Activated naive CD8-positive, alpha-beta T cell (primary cell): ENCODE results near the gene CCDC33.

Experiments
- H3K27ac Mint-ChIP-seq: one replicate; pipeline ENCODE4 v1.8.0; 2021; ENCODE audit warnings: mixed read lengths
- H3K27me3 Mint-ChIP-seq: one replicate; pipeline ENCODE4 v1.8.0; 2021; ENCODE audit warnings: mixed read lengths
- H3K36me3 Mint-ChIP-seq: one replicate; pipeline ENCODE4 v1.8.0; 2021; ENCODE audit warnings: mixed read lengths
- H3K4me1 Mint-ChIP-seq: one replicate; pipeline ENCODE4 v1.8.0; 2021; ENCODE audit warnings: low read depth, mixed read lengths
- H3K4me3 Mint-ChIP-seq: one replicate; pipeline ENCODE4 v1.8.0; 2021; ENCODE audit warnings: mild to moderate bottlenecking, mixed read lengths
- H3K9me3 Mint-ChIP-seq: one replicate; pipeline ENCODE4 v1.8.0; 2021; ENCODE audit warnings: low read depth, mixed read lengths

CCDC33 gene

GRCh38 chr15:74269362-74270035, 33.4 kb downstream of the CCDC33 start:
- Mint-ChIP-seq H3K36me3 (no peaks in the 10 kb centered on the region), H3K27me3 (peaks cover 12% of the 10 kb centered on the region), H3K4me3 (no peak overlapping the region), H3K9me3 (no peaks in the 10 kb centered on the region), H3K27ac (no peak overlapping the region), H3K4me1 (no peaks in the 10 kb centered on the region)

- Mint-ChIP-seq H3K36me3 (no peaks in the 10 kb centered on the region), H3K27ac (no peak overlapping the region), H3K9me3 (no peaks in the 10 kb centered on the region), H3K27me3 (peaks cover 10% of the 10 kb centered on the region), H3K4me1 (no peaks in the 10 kb centered on the region), H3K4me3 (no peak overlapping the region)
Measured at GRCh38 chr15:74270155-74270554, 34.0 kb downstream of the CCDC33 start.

GRCh38 chr15:74270854-74271520, 34.9 kb downstream of the CCDC33 start:
- no peaks in the 10 kb centered on the region for H3K9me3 Mint-ChIP-seq
- peaks cover 7% of the 10 kb centered on the region for H3K27me3 Mint-ChIP-seq
- no peak overlapping the region for H3K27ac Mint-ChIP-seq
- no peaks in the 10 kb centered on the region for H3K36me3 Mint-ChIP-seq
- no peaks in the 10 kb centered on the region for H3K4me1 Mint-ChIP-seq
- H3K4me3 Mint-ChIP-seq: no peak overlapping the region

- no peaks in the 10 kb centered on the region for H3K9me3 Mint-ChIP-seq
- H3K36me3 Mint-ChIP-seq: no peaks in the 10 kb centered on the region
- H3K4me3 Mint-ChIP-seq: no peak overlapping the region
- no peak overlapping the region for H3K27ac Mint-ChIP-seq
- peaks cover 7% of the 10 kb centered on the region for H3K27me3 Mint-ChIP-seq
- H3K4me1 Mint-ChIP-seq: no peaks in the 10 kb centered on the region
Measured at GRCh38 chr15:74272812-74273211, 36.7 kb downstream of the CCDC33 start.

GRCh38 chr15:74274470-74275038, 38.4 kb downstream of the CCDC33 start:
- no peak overlapping the region for H3K4me3 Mint-ChIP-seq
- no peaks in the 10 kb centered on the region for H3K36me3 Mint-ChIP-seq
- H3K27me3 Mint-ChIP-seq: peaks cover 2% of the 10 kb centered on the region

GRCh38 chr15:74275957-74276356, 39.8 kb downstream of the CCDC33 start:
- H3K27me3 Mint-ChIP-seq: no peaks in the 10 kb centered on the region
- no peak overlapping the region for H3K27ac Mint-ChIP-seq
- H3K9me3 Mint-ChIP-seq: no peaks in the 10 kb centered on the region
- H3K4me3 Mint-ChIP-seq: no peak overlapping the region
- H3K4me1 Mint-ChIP-seq: no peaks in the 10 kb centered on the region
- H3K36me3 Mint-ChIP-seq: no peaks in the 10 kb centered on the region

More at GRCh38 chr15:74274470-74275038, 38.4 kb downstream of the CCDC33 start:
- Mint-ChIP-seq H3K4me1 (no peaks in the 10 kb centered on the region), H3K27ac (no peak overlapping the region), H3K9me3 (no peaks in the 10 kb centered on the region)

- H3K36me3 Mint-ChIP-seq: no peaks in the 10 kb centered on the region
- no peaks in the 10 kb centered on the region for H3K9me3 Mint-ChIP-seq
- no peaks in the 10 kb centered on the region for H3K27me3 Mint-ChIP-seq
- no peaks in the 10 kb centered on the region for H3K4me1 Mint-ChIP-seq
- no peak overlapping the region for H3K4me3 Mint-ChIP-seq
- H3K27ac Mint-ChIP-seq: no peak overlapping the region
Measured at GRCh38 chr15:74276560-74276959, 40.4 kb downstream of the CCDC33 start.

- H3K27ac Mint-ChIP-seq: no peak overlapping the region
- H3K9me3 Mint-ChIP-seq: no peaks in the 10 kb centered on the region
- H3K4me1 Mint-ChIP-seq: no peaks in the 10 kb centered on the region
- no peaks in the 10 kb centered on the region for H3K27me3 Mint-ChIP-seq
- no peak overlapping the region for H3K4me3 Mint-ChIP-seq
- no peaks in the 10 kb centered on the region for H3K36me3 Mint-ChIP-seq
Measured at GRCh38 chr15:74277242-74277810, 41.2 kb downstream of the CCDC33 start.

- Mint-ChIP-seq H3K27ac (no peak overlapping the region), H3K27me3 (no peaks in the 10 kb centered on the region), H3K9me3 (no peaks in the 10 kb centered on the region), H3K4me3 (no peak overlapping the region), H3K36me3 (no peaks in the 10 kb centered on the region), H3K4me1 (no peaks in the 10 kb centered on the region)
Measured at GRCh38 chr15:74278207-74278606, 42.1 kb downstream of the CCDC33 start.

GRCh38 chr15:74281147-74282133, 45.3 kb downstream of the CCDC33 start:
- Mint-ChIP-seq H3K9me3 (no peaks in the 10 kb centered on the region), H3K27me3 (no peaks in the 10 kb centered on the region), H3K27ac (no peak overlapping the region), H3K4me1 (no peaks in the 10 kb centered on the region), H3K4me3 (no peak overlapping the region), H3K36me3 (no peaks in the 10 kb centered on the region)

- no peaks in the 10 kb centered on the region for H3K4me1 Mint-ChIP-seq
- no peaks in the 10 kb centered on the region for H3K27me3 Mint-ChIP-seq
- H3K4me3 Mint-ChIP-seq: no peak overlapping the region
Measured at GRCh38 chr15:74283368-74283767, 47.2 kb downstream of the CCDC33 start.

GRCh38 chr15:74289671-74290070, 53.5 kb downstream of the CCDC33 start:
- Mint-ChIP-seq H3K4me1 (peaks cover 6% of the 10 kb centered on the region), H3K9me3 (no peaks in the 10 kb centered on the region), H3K36me3 (no peaks in the 10 kb centered on the region), H3K4me3 (no peak overlapping the region), H3K27ac (no peak overlapping the region), H3K27me3 (peaks cover 11% of the 10 kb centered on the region)

More at GRCh38 chr15:74283368-74283767, 47.2 kb downstream of the CCDC33 start:
- H3K36me3 Mint-ChIP-seq: no peaks in the 10 kb centered on the region
- no peak overlapping the region for H3K27ac Mint-ChIP-seq
- no peaks in the 10 kb centered on the region for H3K9me3 Mint-ChIP-seq

- H3K27me3 Mint-ChIP-seq: peaks cover 15% of the 10 kb centered on the region
- H3K9me3 Mint-ChIP-seq: no peaks in the 10 kb centered on the region
- no peaks in the 10 kb centered on the region for H3K36me3 Mint-ChIP-seq
- H3K4me3 Mint-ChIP-seq: no peak overlapping the region
- H3K4me1 Mint-ChIP-seq: peaks cover 6% of the 10 kb centered on the region
- no peak overlapping the region for H3K27ac Mint-ChIP-seq
Measured at GRCh38 chr15:74290645-74291044, 54.5 kb downstream of the CCDC33 start.
